ENCODE data around the gene TSPAN2. TPM values are rescaled to one million over a fixed set of nuclear protein-coding genes. Genes with fewer than 3 reads are reported as not detected.

Gene TSPAN2
- total RNA-seq, 4 donors from 2014 or later, result 2.8 to 7.8 (median 5.6) TPM

DNA sequence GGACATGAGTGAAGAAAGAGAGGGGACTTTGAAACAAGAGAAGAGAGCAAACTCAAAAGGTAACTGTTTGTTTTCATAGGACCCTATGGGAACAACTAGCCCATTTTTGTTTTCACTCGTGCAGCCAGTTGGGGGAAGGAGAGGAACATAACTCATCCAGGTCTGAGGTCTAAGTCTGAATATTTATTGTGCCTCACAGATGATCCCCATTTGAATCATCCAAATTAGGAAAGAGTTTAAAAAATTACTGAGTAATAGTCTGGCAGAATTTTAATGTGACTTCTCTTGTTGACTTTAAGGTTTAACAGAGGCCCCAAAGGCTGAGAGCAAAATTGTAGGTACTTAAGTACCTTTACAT is 10.4 kb upstream of the TSPAN2 start:
- DNase-seq (ENCODE audit: low spot score), result no peak
- TF ChIP-seq CTCF (IDR thresholded peaks at IDR 0.05), result no peak
- peak; percentile 71 for ATAC-seq (ENCODE audit: low FRiP score)

GRCh38 chr1:115098979-115099692 is 9.8 kb upstream of the TSPAN2 start:
- TF ChIP-seq CTCF (IDR thresholded peaks at IDR 0.05), result no peak
- DNase-seq (ENCODE audit: low spot score) (no peak), ATAC-seq (ENCODE audit: low FRiP score) (peak; percentile 73)

GRCh38 chr1:115092175-115092574 is 2.9 kb upstream of the TSPAN2 start:
- DNase-seq (ENCODE audit: low spot score) (no peak), ATAC-seq (ENCODE audit: low FRiP score) (no peak)
- no peak for TF ChIP-seq CTCF (IDR thresholded peaks at IDR 0.05)

DNA sequence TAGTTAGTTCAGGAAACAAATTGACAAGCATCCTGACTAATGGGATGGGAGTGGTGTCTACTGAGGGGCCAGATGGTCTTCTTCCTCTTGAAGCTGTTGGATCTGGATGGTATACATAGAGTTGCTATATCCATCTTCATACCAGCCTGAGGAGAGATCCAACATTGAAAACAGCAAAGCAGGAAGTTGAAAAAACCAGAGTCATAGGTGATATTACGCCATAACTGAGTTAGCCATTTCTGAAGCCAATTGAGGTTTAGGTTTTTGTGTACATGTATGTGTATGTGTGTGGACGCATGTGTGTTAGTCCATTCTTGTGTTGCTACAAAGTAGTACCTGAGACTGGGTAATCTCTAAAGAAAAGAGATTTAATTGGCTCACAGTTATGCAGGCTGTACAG is 2.3 kb upstream of the TSPAN2 start:
- ATAC-seq (ENCODE audit: low FRiP score) (no peak), DNase-seq (ENCODE audit: low spot score) (no peak)
- TF ChIP-seq CTCF (IDR thresholded peaks at IDR 0.05), result no peak

DNA sequence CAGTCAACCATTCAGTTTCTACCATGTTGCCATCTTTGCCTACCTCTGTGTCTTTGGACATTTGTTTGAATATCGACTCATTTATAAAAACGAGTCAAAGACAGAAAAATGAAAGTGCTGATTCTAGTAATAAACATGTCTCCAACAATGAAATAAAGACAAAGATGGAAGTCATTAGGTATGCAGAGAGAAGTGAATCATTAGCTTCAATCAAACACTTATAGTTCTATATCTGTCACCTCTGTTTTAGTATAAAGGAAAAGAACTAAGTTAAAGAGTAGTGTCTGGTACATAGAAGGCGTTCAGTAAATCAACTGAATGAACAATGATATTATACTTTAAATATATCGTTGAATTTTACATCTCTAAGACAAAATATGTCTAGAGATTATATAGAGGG is 1.7 kb upstream of the TSPAN2 start:
- no peak for ATAC-seq (ENCODE audit: low FRiP score)
- no peak for TF ChIP-seq CTCF (IDR thresholded peaks at IDR 0.05)
- DNase-seq (ENCODE audit: low spot score), result no peak

DNA sequence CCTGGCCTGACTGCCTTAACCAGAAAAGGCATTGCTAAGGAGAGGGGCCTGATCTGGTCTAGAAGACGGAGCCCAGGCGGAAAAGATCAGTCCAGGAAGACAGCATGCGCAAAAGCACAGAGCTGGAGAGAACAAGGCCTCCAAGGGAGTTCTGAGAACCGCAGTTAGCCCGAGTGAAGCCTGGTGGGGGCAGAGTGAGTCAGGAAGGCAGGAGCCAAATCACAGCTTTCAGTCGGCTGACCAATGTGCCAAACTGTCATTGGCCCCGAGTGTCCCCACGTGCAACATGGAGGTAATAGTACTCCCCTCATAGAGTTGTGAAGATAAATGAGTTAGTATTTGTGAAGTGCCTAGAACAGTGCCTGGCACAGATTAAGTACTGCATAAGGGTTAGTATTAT is 1.2 kb upstream of the TSPAN2 start:
- no peak for TF ChIP-seq CTCF (IDR thresholded peaks at IDR 0.05)
- DNase-seq (ENCODE audit: low spot score), result no peak
- no peak for ATAC-seq (ENCODE audit: low FRiP score)

GRCh38 chr1:115090186-115090490 is 835 bp upstream of the TSPAN2 start:
- peak; percentile 16 for ATAC-seq (ENCODE audit: low FRiP score)
- no peak for TF ChIP-seq CTCF (IDR thresholded peaks at IDR 0.05)
- DNase-seq (ENCODE audit: low spot score), result no peak
